Measurements from ENCODE around the gene CTCFL. TPM values are rescaled to one million over a fixed set of nuclear protein-coding genes. Genes with fewer than 3 reads are reported as not detected.

CTCFL gene
- total and polyA plus RNA-seq, 2 of the 13 experiments (the other 11 are each of a cell fraction or from before 2014, with no cell fraction given): 0.04 TPM; not detected in 1

DNA sequence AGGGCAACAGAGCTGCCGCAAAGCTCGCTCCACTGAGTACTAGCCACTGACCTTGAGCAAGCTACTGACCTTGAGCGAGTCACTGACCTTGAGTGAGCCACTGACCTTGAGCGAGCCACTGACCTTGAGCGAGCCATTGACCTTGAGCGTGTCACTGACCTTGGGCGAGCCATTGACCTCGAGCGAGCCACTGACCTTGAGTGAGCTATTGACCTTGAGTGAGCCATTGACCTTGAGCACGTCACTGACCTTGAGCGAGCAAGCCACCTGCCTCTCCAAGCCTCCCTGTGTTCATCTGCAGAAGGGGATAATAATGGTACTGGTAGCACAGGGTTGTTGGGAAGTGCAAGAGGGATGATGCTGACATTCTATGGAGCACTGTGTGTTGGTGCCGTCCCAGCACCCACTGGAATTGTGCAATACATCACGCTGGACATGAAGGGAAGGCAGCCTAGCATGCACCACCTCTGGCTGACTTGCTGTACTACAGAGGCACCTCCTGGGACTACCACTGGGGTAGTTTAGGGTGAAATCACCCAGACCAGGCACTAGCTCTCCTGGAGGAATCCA is 60.2 kb downstream of the CTCFL start:
- peaks cover 5 to 59% of the 10 kb centered on the region in 2 experiments; a peak in 4 of 5 replicates for H3K27me3 ChIP-seq (ENCODE audit: control insufficient read depth in 1 of 2, insufficient read depth in 2 of 2, low read length in 2 of 2)
- H3K9ac ChIP-seq (ENCODE audit: insufficient read depth, low read depth, low read length): no peak overlapping the region
- H3K9me3 ChIP-seq (ENCODE audit: low read length): no peaks in the 10 kb centered on the region
- H4K20me1 ChIP-seq (ENCODE audit: insufficient read depth, low read length): no peaks in the 10 kb centered on the region
- no peak overlapping the region for H3K4me3 ChIP-seq (replicated peaks in 1 of 3; ENCODE audit: insufficient read depth in 1 of 3, low read depth in 2 of 3, low read length in 3 of 3)
- H3K36me3 ChIP-seq (replicated peaks in 1 of 2; ENCODE audit: control insufficient read depth in 1 of 2, insufficient read depth in 2 of 2, low read length in 2 of 2): no peaks in the 10 kb centered on the region
- peak; percentile 91 for ATAC-seq
- CTCF ChIA-PET (ENCODE audit: low intra/inter-chr PET ratio, low total read pairs): no interaction called here
- in situ Hi-C loops (cut with HindIII; ENCODE audit: extremely low pct_ligation_motif_present, low pct_unique_long_range_greater_than_20kb): no loop called here
- H3K4me1 ChIP-seq (ENCODE audit: insufficient read depth, low read length): peaks cover 7% of the 10 kb centered on the region
- peak; percentile 96 for FAIRE-seq
- H2AFZ ChIP-seq (ENCODE audit: low read length): no peak overlapping the region
- H3K27ac ChIP-seq (ENCODE audit: extremely low read length, insufficient read depth, low read length): no peak overlapping the region
- H3K79me2 ChIP-seq (ENCODE audit: insufficient read depth, low read length): no peaks in the 10 kb centered on the region
- no TSS peak for BruUV-seq (replicated peaks)
- peak; percentile 81 for DNase-seq (ENCODE audit: low spot score)
- intact Hi-C loops (cut with micrococcal nuclease; ENCODE audit: unreplicated experiment): no loop called here
- H3K4me2 ChIP-seq (ENCODE audit: low read depth, low read length): no peak overlapping the region
- POLR2A ChIA-PET: interaction anchor here (0.8 kb wide), 1 partner anchor 29 kb away, joined by 4 read pairs; no protein-coding TSS in a partner anchor
- WGBS (ENCODE audit: low lambda C conversion rate): 15% methylated on average over 13 of the region's 13 CpGs
- TF ChIP-seq ERF (CRISPR knock-in tag; IDR thresholded peaks at IDR 0.05): peak; percentile 20; the same call in 1 of the 2 replicates
- TF ChIP-seq, protein P1, sequence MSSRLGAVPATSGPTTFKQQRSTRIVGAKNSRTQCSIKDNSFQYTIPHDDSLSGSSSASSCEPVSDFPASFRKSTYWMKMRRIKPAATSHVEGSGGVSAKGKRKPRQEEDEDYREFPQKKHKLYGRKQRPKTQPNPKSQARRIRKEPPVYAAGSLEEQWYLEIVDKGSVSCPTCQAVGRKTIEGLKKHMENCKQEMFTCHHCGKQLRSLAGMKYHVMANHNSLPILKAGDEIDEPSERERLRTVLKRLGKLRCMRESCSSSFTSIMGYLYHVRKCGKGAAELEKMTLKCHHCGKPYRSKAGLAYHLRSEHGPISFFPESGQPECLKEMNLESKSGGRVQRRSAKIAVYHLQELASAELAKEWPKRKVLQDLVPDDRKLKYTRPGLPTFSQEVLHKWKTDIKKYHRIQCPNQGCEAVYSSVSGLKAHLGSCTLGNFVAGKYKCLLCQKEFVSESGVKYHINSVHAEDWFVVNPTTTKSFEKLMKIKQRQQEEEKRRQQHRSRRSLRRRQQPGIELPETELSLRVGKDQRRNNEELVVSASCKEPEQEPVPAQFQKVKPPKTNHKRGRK (CRISPR knock-in tag; IDR thresholded peaks at IDR 0.05): no peak
- TF ChIP-seq ZSCAN20 (CRISPR knock-in tag; IDR thresholded peaks at IDR 0.05; ENCODE audit: borderline replicate concordance): no peak
- TF ChIP-seq PITX1 (CRISPR knock-in tag; IDR thresholded peaks at IDR 0.05): peak; percentile 68; the same call in 1 of the 2 replicates
- TF ChIP-seq TBL1XR1 (IDR thresholded peaks at IDR 0.05; ENCODE audit: borderline replicate concordance, low read length, partially characterized antibody): peak; percentile 97
- no peak for TF ChIP-seq KLF9 (CRISPR knock-in tag; IDR thresholded peaks at IDR 0.05; ENCODE audit: low read depth)
- TF ChIP-seq, protein P2, sequence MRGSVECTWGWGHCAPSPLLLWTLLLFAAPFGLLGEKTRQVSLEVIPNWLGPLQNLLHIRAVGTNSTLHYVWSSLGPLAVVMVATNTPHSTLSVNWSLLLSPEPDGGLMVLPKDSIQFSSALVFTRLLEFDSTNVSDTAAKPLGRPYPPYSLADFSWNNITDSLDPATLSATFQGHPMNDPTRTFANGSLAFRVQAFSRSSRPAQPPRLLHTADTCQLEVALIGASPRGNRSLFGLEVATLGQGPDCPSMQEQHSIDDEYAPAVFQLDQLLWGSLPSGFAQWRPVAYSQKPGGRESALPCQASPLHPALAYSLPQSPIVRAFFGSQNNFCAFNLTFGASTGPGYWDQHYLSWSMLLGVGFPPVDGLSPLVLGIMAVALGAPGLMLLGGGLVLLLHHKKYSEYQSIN (CRISPR knock-in tag; IDR thresholded peaks at IDR 0.05; ENCODE audit: borderline replicate concordance): no peak
- TF ChIP-seq ZNF543 (CRISPR knock-in tag; IDR thresholded peaks at IDR 0.05): 0 out of 2 replicates have a peak, but pooled peaks have one; percentile 22
- 0 out of 2 replicates have a peak, but pooled peaks have one; percentile 17 for TF ChIP-seq TGIF2 (CRISPR knock-in tag; IDR thresholded peaks at IDR 0.05)
- TF ChIP-seq MEF2D (CRISPR knock-in tag; IDR thresholded peaks at IDR 0.05): no peak
- peak; percentile 38 for TF ChIP-seq STAG1 (CRISPR knock-in tag; IDR thresholded peaks at IDR 0.05)
- no peak for TF ChIP-seq ZNF557 (CRISPR knock-in tag; IDR thresholded peaks at IDR 0.05)
- TF ChIP-seq ZNF292 (CRISPR knock-in tag; IDR thresholded peaks at IDR 0.05; ENCODE audit: borderline replicate concordance, low read depth): 0 out of 2 replicates have a peak, but pooled peaks have one; percentile 70
- no peak for TF ChIP-seq ZSCAN22 (CRISPR knock-in tag; IDR thresholded peaks at IDR 0.05)
- TF ChIP-seq, protein P3, sequence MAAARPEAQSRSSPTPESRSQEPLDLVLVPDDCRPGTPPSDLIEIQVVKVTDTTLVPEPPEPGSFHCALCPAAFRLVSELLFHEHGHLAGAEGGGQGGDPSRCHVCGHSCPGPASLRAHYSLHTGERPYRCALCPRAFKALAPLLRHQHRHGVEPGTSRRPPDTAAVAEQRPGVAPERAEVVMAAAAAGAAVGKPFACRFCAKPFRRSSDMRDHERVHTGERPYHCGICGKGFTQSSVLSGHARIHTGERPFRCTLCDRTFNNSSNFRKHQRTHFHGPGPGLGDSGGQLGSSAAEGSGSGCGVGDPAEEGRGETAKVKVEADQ (CRISPR knock-in tag; IDR thresholded peaks at IDR 0.05; ENCODE audit: borderline replicate concordance): no peak
- TF ChIP-seq YY1 (IDR thresholded peaks at IDR 0.05; ENCODE audit: insufficient read depth, insufficient replicate concordance, low read depth, low read length): no peak
- no peak for TF ChIP-seq SSRP1 (CRISPR knock-in tag; IDR thresholded peaks at IDR 0.05)
- TF ChIP-seq ZMYM4 (CRISPR knock-in tag; IDR thresholded peaks at IDR 0.05): peak; percentile 74
- TF ChIP-seq ASH2L (IDR thresholded peaks at IDR 0.05; ENCODE audit: insufficient read length, low read depth, low read length): no peak
- no peak for TF ChIP-seq SALL2 (CRISPR knock-in tag; IDR thresholded peaks at IDR 0.05)
- TF ChIP-seq ZBTB1 (CRISPR knock-in tag; IDR thresholded peaks at IDR 0.05; ENCODE audit: borderline replicate concordance): no peak
